Measurements from ENCODE around the gene GTF2A1. TPM values are rescaled to one million over a fixed set of nuclear protein-coding genes. Genes with fewer than 3 reads are reported as not detected.

The GTF2A1 gene
- total and polyA plus RNA-seq, 5 donors from 2014 or later = 6.9 to 26.2 (median 8.6) TPM

GRCh38 chr14:81153187-81153586, 67.6 kb downstream of the GTF2A1 start:
- ATAC-seq (ENCODE audit: low read depth in 2 of 2) = no peak

DNA sequence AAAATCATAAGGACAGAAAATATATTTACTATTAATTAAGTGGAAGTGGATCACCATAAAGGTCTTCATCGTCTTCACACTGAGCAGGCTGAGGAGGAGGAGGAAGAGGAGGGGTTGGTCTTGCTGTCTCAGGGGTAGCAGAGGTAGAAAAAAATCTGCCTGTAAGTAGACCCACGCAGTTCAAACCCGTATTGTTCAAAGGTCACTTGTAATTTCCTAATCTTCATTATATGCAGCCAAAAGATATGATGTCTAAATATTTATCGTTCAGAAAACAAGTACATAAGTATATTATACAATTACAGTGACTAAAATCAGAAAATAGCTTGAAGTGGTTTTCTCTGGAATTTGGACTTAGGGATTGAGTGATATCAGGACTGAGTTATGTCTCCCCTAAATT, 72.1 kb downstream of the GTF2A1 start:
- no peaks in the 10 kb centered on the region for H3K9me3 ChIP-seq (ENCODE audit: control insufficient read depth in 2 of 2, low read length in 2 of 2)
- H3K4me3 ChIP-seq (ENCODE audit: low read depth, low read length) = no peak overlapping the region
- no peaks in the 10 kb centered on the region for H3K27me3 ChIP-seq (ENCODE audit: control insufficient read depth, insufficient read depth, low read length)
- ATAC-seq (ENCODE audit: low read depth in 2 of 2) (no peak), DNase-seq (no peak)
- H3K36me3 Mint-ChIP-seq = no peaks in the 10 kb centered on the region
- no peak overlapping the region for H3K4me3 Mint-ChIP-seq
- H3K36me3 ChIP-seq (ENCODE audit: control insufficient read depth, insufficient read depth, low read length) = no peaks in the 10 kb centered on the region
- H3K27ac ChIP-seq (ENCODE audit: insufficient read depth, low read length, poor library complexity, severe bottlenecking) = no peak overlapping the region
- peaks cover 0 to 2% (median 0%) of the 10 kb centered on the region in 7 donors for H3K9me3 Mint-ChIP-seq
- no peak overlapping the region for H3K27ac Mint-ChIP-seq
- H3K27me3 Mint-ChIP-seq = peaks cover 4% of the 10 kb centered on the region
- no peaks in the 10 kb centered on the region for H3K4me1 ChIP-seq (ENCODE audit: control insufficient read depth, insufficient read depth, low read length, poor library complexity, severe bottlenecking)
- peaks cover 5 to 14% (median 9%) of the 10 kb centered on the region in 4 donors for H3K4me1 Mint-ChIP-seq

More at GRCh38 chr14:81153187-81153586, 67.6 kb downstream of the GTF2A1 start:
- H3K36me3 Mint-ChIP-seq = no peaks in the 10 kb centered on the region
- H3K4me3 ChIP-seq (ENCODE audit: low read depth, low read length) = no peak overlapping the region
- H3K27me3 Mint-ChIP-seq = peaks cover 9% of the 10 kb centered on the region
- H3K9me3 ChIP-seq (ENCODE audit: control insufficient read depth in 2 of 2, low read length in 2 of 2) = no peaks in the 10 kb centered on the region
- H3K27me3 ChIP-seq (ENCODE audit: control insufficient read depth, insufficient read depth, low read length) = no peaks in the 10 kb centered on the region
- peaks cover 0 to 4% (median under 1%) of the 10 kb centered on the region in 4 donors for H3K4me1 Mint-ChIP-seq
- no peaks in the 10 kb centered on the region for H3K4me1 ChIP-seq (ENCODE audit: control insufficient read depth, insufficient read depth, low read length, poor library complexity, severe bottlenecking)
- H3K27ac ChIP-seq (ENCODE audit: insufficient read depth, low read length, poor library complexity, severe bottlenecking) = no peak overlapping the region
- H3K9me3 Mint-ChIP-seq = peaks cover 0 to 3% (median 0%) of the 10 kb centered on the region in 7 donors
- no peak for DNase-seq
- H3K36me3 ChIP-seq (ENCODE audit: control insufficient read depth, insufficient read depth, low read length) = no peaks in the 10 kb centered on the region
- no peak overlapping the region for H3K27ac Mint-ChIP-seq
- no peak overlapping the region for H3K4me3 Mint-ChIP-seq

DNA sequence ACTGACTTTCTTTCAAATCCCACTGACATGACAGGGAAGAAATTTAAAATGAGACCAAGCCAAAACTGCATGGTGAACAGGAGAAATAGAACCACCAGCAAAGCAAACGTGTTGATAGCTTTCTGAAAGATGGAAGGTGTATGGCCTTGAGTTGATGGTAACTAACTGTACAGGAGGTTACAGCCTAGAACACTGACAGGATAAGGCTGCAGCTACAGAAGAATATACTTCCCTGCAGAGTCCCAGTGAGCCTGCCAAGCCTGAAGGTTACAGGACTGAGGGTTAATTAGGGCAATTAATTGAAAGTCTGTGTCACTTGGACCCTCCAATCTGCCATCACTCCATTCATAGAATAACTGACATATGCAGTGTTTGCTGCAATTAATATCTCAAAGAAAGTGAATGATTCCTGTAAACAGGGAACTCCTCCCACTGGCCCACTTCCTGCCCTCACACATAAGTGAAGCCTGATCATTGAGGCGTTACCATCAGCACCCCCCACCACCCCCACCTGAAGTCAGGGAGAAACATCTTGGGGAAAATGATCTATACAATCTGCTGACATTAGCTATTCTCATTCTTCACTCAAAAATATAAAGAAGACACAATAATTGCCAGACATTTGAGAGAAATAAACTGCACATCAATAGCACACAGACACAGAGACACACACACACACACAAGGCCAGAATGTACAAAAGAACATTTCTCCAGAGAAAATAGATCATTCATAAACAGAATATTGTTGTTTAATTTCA, 73.4 kb downstream of the GTF2A1 start:
- Mint-ChIP-seq H3K27ac (no peak overlapping the region), H3K9me3 (peaks cover 0 to 3% (median 0%) of the 10 kb centered on the region in 7 donors), H3K4me1 (peaks cover 5 to 14% (median 9%) of the 10 kb centered on the region in 4 donors), H3K27me3 (peaks cover 4% of the 10 kb centered on the region), H3K4me3 (no peak overlapping the region), H3K36me3 (no peaks in the 10 kb centered on the region)
- Histone ChIP-seq H3K4me1 (ENCODE audit: control insufficient read depth, insufficient read depth, low read length, poor library complexity, severe bottlenecking) (no peaks in the 10 kb centered on the region), H3K27me3 (ENCODE audit: control insufficient read depth, insufficient read depth, low read length) (no peaks in the 10 kb centered on the region), H3K27ac (ENCODE audit: insufficient read depth, low read length, poor library complexity, severe bottlenecking) (no peak overlapping the region), H3K9me3 (ENCODE audit: control insufficient read depth in 2 of 2, low read length in 2 of 2) (no peaks in the 10 kb centered on the region), H3K4me3 (ENCODE audit: low read depth, low read length) (no peak overlapping the region), H3K36me3 (ENCODE audit: control insufficient read depth, insufficient read depth, low read length) (no peaks in the 10 kb centered on the region)
- DNase-seq (peak in 1 of 3 donors; percentile 31), ATAC-seq (ENCODE audit: low read depth in 2 of 2) (no peak)

DNA sequence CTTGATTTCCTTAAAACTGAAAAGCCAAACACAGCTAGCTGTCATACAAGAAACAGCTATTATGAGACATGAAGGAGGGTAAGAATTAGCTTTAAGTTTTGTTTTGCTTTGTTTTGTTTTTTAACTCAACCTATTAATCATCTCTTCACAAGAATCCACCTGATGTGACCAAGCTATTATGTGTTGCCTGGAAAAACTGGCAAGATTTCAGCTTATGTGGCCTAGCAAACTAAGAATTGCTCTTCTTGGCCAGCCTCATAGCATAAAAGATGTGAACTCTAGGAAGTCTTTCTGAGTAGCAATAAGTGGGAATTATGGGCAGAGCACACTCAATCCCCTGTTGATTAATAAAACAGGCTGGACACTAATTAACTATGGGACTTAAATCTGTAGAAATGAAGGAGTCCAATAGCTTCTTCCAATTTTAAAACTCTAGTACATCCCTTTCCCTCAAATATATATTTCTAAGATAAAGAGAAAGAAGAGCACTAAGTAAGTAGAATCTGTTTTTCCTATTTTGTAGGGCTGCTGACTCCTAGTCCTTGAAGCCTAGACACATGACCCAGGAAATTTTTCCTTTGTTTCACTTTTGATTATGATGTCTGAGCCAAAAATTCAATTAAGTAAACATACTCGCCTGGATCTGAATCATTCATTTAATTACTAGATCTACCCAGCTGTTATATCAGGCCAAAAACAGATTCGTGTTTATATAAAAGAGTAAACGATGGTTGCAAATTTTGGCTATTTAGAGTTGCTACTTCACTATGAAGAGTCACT, 75.7 kb downstream of the GTF2A1 start:
- no peaks in the 10 kb centered on the region for H3K9me3 ChIP-seq (ENCODE audit: control insufficient read depth in 2 of 2, low read length in 2 of 2)
- no peaks in the 10 kb centered on the region for H3K36me3 Mint-ChIP-seq
- no peak for DNase-seq

GRCh38 chr14:81143793-81144192, 77.0 kb downstream of the GTF2A1 start:
- no peak overlapping the region for H3K27ac ChIP-seq (ENCODE audit: insufficient read depth, low read length, poor library complexity, severe bottlenecking)
- H3K36me3 Mint-ChIP-seq = no peaks in the 10 kb centered on the region
- H3K27me3 Mint-ChIP-seq = no peaks in the 10 kb centered on the region
- H3K4me3 Mint-ChIP-seq = no peak overlapping the region
- DNase-seq = no peak
- H3K27me3 ChIP-seq (ENCODE audit: control insufficient read depth, insufficient read depth, low read length) = no peaks in the 10 kb centered on the region
- no peak overlapping the region for H3K27ac Mint-ChIP-seq
- H3K4me1 ChIP-seq (ENCODE audit: control insufficient read depth, insufficient read depth, low read length, poor library complexity, severe bottlenecking) = no peaks in the 10 kb centered on the region
- no peak overlapping the region for H3K4me3 ChIP-seq (ENCODE audit: low read depth, low read length)
- peaks cover 0 to 3% (median 0%) of the 10 kb centered on the region in 7 donors for H3K9me3 Mint-ChIP-seq
- no peak for ATAC-seq (ENCODE audit: low read depth in 2 of 2)
- peaks cover 4 to 14% (median 8%) of the 10 kb centered on the region in 4 donors for H3K4me1 Mint-ChIP-seq
- H3K9me3 ChIP-seq (ENCODE audit: control insufficient read depth in 2 of 2, low read length in 2 of 2) = no peaks in the 10 kb centered on the region
- H3K36me3 ChIP-seq (ENCODE audit: control insufficient read depth, insufficient read depth, low read length) = no peaks in the 10 kb centered on the region

More for the DNA sequence above, 75.7 kb downstream of the GTF2A1 start:
- Histone ChIP-seq H3K27me3 (ENCODE audit: control insufficient read depth, insufficient read depth, low read length) (no peaks in the 10 kb centered on the region), H3K4me3 (ENCODE audit: low read depth, low read length) (no peak overlapping the region), H3K27ac (ENCODE audit: insufficient read depth, low read length, poor library complexity, severe bottlenecking) (no peak overlapping the region), H3K4me1 (ENCODE audit: control insufficient read depth, insufficient read depth, low read length, poor library complexity, severe bottlenecking) (no peaks in the 10 kb centered on the region), H3K36me3 (ENCODE audit: control insufficient read depth, insufficient read depth, low read length) (no peaks in the 10 kb centered on the region)
- peaks cover 0 to 3% (median 0%) of the 10 kb centered on the region in 7 donors for H3K9me3 Mint-ChIP-seq
- H3K27me3 Mint-ChIP-seq = no peaks in the 10 kb centered on the region
- H3K4me3 Mint-ChIP-seq = no peak overlapping the region
- ATAC-seq (ENCODE audit: low read depth in 2 of 2) = no peak
- H3K27ac Mint-ChIP-seq = no peak overlapping the region
- peaks cover 4 to 14% (median 8%) of the 10 kb centered on the region in 4 donors for H3K4me1 Mint-ChIP-seq

GRCh38 chr14:81141426-81141825, 79.3 kb downstream of the GTF2A1 start:
- Mint-ChIP-seq H3K27me3 (no peaks in the 10 kb centered on the region), H3K36me3 (no peaks in the 10 kb centered on the region), H3K4me3 (no peak overlapping the region), H3K27ac (no peak overlapping the region), H3K4me1 (peaks cover 0 to under 1% (median 0%) of the 10 kb centered on the region in 4 donors), H3K9me3 (peaks cover 0 to 3% (median 0%) of the 10 kb centered on the region in 7 donors)
- H3K4me1 ChIP-seq (ENCODE audit: control insufficient read depth, insufficient read depth, low read length, poor library complexity, severe bottlenecking) = no peaks in the 10 kb centered on the region
- DNase-seq (no peak), ATAC-seq (ENCODE audit: low read depth in 2 of 2) (no peak)
- no peak overlapping the region for H3K27ac ChIP-seq (ENCODE audit: insufficient read depth, low read length, poor library complexity, severe bottlenecking)
- H3K36me3 ChIP-seq (ENCODE audit: control insufficient read depth, insufficient read depth, low read length) = no peaks in the 10 kb centered on the region
- H3K9me3 ChIP-seq (ENCODE audit: control insufficient read depth in 2 of 2, low read length in 2 of 2) = no peaks in the 10 kb centered on the region
- H3K27me3 ChIP-seq (ENCODE audit: control insufficient read depth, insufficient read depth, low read length) = no peaks in the 10 kb centered on the region
- no peak overlapping the region for H3K4me3 ChIP-seq (ENCODE audit: low read depth, low read length)

DNA sequence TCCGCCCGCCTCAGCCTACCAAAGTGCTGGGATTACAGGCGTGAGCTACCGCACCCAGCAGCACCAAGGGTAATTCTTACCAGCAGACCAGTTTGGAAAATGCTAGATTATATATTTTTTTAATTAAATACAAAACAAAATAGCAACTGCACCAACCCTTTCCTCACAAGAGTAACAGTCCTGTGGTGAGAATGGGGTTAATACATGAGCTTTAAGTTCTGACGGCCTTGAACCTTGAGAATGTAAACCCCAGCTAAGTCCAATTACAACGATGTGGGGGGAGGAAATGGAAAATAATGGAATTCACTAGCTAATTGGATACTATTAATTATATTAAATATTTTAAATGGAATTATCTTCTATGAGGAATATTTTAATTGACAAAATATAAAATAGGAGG, 82.3 kb downstream of the GTF2A1 start:
- H3K9me3 Mint-ChIP-seq = peaks cover 0 to 1% (median 0%) of the 10 kb centered on the region in 7 donors
- no peaks in the 10 kb centered on the region for H3K4me1 Mint-ChIP-seq
- H3K27ac Mint-ChIP-seq = no peak overlapping the region

More for the DNA sequence above, 82.3 kb downstream of the GTF2A1 start:
- H3K36me3 ChIP-seq (ENCODE audit: control insufficient read depth, insufficient read depth, low read length) = no peaks in the 10 kb centered on the region
- H3K27me3 ChIP-seq (ENCODE audit: control insufficient read depth, insufficient read depth, low read length) = no peaks in the 10 kb centered on the region
- ATAC-seq (ENCODE audit: low read depth in 2 of 2) = no peak
- H3K9me3 ChIP-seq (ENCODE audit: control insufficient read depth in 2 of 2, low read length in 2 of 2) = peaks cover 0 to 2% of the 10 kb centered on the region in 2 experiments
- H3K4me3 ChIP-seq (ENCODE audit: low read depth, low read length) = no peak overlapping the region
- DNase-seq = no peak
- H3K27ac ChIP-seq (ENCODE audit: insufficient read depth, low read length, poor library complexity, severe bottlenecking) = no peak overlapping the region
- H3K4me1 ChIP-seq (ENCODE audit: control insufficient read depth, insufficient read depth, low read length, poor library complexity, severe bottlenecking) = no peaks in the 10 kb centered on the region
- no peaks in the 10 kb centered on the region for H3K36me3 Mint-ChIP-seq
- no peak overlapping the region for H3K4me3 Mint-ChIP-seq
- no peaks in the 10 kb centered on the region for H3K27me3 Mint-ChIP-seq

All from CD4-positive, CD25-positive, alpha-beta regulatory T cell (primary cell).